ENCODE measurements around the gene ADGRB2.

DNA sequence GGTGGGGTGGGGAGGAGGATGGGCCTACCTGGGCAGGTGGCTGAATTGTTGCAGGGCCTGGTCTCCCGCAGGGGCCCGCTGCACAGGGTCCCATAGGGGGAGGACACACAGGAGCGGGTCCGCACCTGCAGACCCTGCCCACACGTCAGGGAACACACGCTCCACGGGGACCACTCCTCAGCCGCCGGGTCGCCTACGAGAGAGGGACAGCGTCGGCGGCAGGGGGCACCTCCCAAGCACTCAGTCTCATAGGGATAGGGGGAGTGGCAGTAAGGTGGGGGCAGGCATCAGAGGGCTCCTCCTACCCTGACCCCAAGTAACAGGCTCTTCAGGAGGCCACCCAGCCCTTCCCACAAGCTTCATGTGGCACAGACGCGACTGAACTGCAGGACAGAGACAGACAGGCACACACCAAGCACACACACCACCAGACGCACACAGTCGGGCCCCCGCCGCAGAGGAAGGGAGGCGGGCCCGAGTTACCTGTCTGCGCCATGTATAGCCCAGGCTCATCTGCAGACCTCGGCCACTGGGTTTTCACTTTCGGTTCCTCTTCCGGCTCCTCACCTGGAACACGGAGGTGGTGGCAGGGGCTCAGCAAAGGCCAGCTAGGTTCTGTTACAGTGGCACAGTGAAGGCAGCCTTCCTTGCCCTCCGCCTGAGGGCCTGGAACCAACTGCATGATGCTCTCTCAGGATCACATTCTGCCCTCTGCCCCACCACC lies 19.8 kb downstream of the ADGRB2 start:
- TF ChIP-seq, protein P1, sequence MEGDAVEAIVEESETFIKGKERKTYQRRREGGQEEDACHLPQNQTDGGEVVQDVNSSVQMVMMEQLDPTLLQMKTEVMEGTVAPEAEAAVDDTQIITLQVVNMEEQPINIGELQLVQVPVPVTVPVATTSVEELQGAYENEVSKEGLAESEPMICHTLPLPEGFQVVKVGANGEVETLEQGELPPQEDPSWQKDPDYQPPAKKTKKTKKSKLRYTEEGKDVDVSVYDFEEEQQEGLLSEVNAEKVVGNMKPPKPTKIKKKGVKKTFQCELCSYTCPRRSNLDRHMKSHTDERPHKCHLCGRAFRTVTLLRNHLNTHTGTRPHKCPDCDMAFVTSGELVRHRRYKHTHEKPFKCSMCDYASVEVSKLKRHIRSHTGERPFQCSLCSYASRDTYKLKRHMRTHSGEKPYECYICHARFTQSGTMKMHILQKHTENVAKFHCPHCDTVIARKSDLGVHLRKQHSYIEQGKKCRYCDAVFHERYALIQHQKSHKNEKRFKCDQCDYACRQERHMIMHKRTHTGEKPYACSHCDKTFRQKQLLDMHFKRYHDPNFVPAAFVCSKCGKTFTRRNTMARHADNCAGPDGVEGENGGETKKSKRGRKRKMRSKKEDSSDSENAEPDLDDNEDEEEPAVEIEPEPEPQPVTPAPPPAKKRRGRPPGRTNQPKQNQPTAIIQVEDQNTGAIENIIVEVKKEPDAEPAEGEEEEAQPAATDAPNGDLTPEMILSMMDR (IDR thresholded peaks at IDR 0.05): no peak
- no peak for TF ChIP-seq POLR2A (IDR thresholded peaks at IDR 0.05)

All from esophagus squamous epithelium (tissue), 4 donors.